HEK293 (cell line): ENCODE data around the gene DIS3L2.

ENCODE experiments used
- CTCF ChIA-PET: fragments of 350-600 bp; formaldehyde crosslinking; extraction: SDS; loops from one replicate; lab custom pipeline; 2021; ENCODE audit warnings: antibody characterized with exemption; lab: Yijun Ruan, JAX
- POLR2A ChIA-PET: fragments of 300-600 bp; formaldehyde crosslinking; extraction: SDS; loops from one replicate; lab custom pipeline; 2020; ENCODE audit warnings: antibody characterized with exemption, inconsistent platforms; lab: Yijun Ruan, JAX
- H3K27ac ChIP-seq: fragments of 200-500 bp; sonication (Bioruptor generic); 2 replicates; pipeline ENCODE4 v1.5.1; 2014; ENCODE audit warnings: low read depth, low read length, control low read depth, inconsistent platforms; ENCODE audit errors: extremely low read depth
- H3K36me3 ChIP-seq, 2 experiments: fragments of 200-500 bp in 1 of 2; sonication (Bioruptor generic) in 1 of 2; 1 replicate in 1 of 2; 2 replicates in 1 of 2; pipeline ENCODE4 v1.5.1; 2014 to 2017; ENCODE audit warnings: inconsistent platforms in 2 of 2, low read length in 2 of 2; ENCODE audit not compliant: control insufficient read depth in 2 of 2, insufficient read depth in 1 of 2
- H3K4me1 ChIP-seq: fragments of 200-500 bp; sonication (Bioruptor generic); 2 replicates; pipeline ENCODE4 v1.5.1; 2014; ENCODE audit warnings: mild to moderate bottlenecking, low read length, inconsistent platforms; ENCODE audit not compliant: control insufficient read depth, insufficient read depth
- H3K4me3 ChIP-seq: 2 replicates; pipeline ENCODE4 v1.5.1; 2011; ENCODE audit warnings: low read depth, mild to moderate bottlenecking, control low read depth, low read length, moderate library complexity
- H3K9me3 ChIP-seq: fragments of 200-500 bp; sonication (Bioruptor generic); 2 replicates; pipeline ENCODE4 v1.5.1; 2014; ENCODE audit warnings: low read depth, low read length, inconsistent platforms; ENCODE audit not compliant: control insufficient read depth, insufficient read depth
- BCL11A ChIP-seq: fragments of 450-650 bp; formaldehyde crosslinking; IDR thresholded peaks from 2 replicates; pipeline ENCODE4 v1.5.1; 2016; ENCODE audit warnings: low read depth, missing biosample characterization, missing genetic modification characterization
- BCL6B ChIP-seq: fragments of 450-650 bp; formaldehyde crosslinking; IDR thresholded peaks from 2 replicates; pipeline ENCODE4 v1.5.1; 2017; ENCODE audit warnings: missing biosample characterization, missing genetic modification characterization
- GFI1B ChIP-seq: fragments of 450-650 bp; formaldehyde crosslinking; IDR thresholded peaks from 2 replicates; pipeline ENCODE4 v1.5.1; 2016; ENCODE audit warnings: missing biosample characterization, missing genetic modification characterization
- GLIS2 ChIP-seq: fragments of 450-650 bp; formaldehyde crosslinking; IDR thresholded peaks from 2 replicates; pipeline ENCODE4 v1.5.1; 2016; ENCODE audit warnings: missing biosample characterization, missing genetic modification characterization
- HOXD13 ChIP-seq: sonication (generic); formaldehyde crosslinking; IDR thresholded peaks from 2 replicates; pipeline ENCODE4 v1.8.0; 2022; ENCODE audit warnings: missing genetic modification reagents, borderline replicate concordance
- KLF7 ChIP-seq: fragments of 450-650 bp; formaldehyde crosslinking; IDR thresholded peaks from 2 replicates; pipeline ENCODE4 v1.5.1; 2016; ENCODE audit warnings: missing biosample characterization, missing genetic modification characterization, borderline replicate concordance
- MEIS1 ChIP-seq: sonication (generic); formaldehyde crosslinking; IDR thresholded peaks from 2 replicates; pipeline ENCODE4 v1.8.1; 2022; ENCODE audit warnings: missing genetic modification reagents, mild to moderate bottlenecking, borderline replicate concordance
- OVOL3 ChIP-seq: fragments of 450-650 bp; formaldehyde crosslinking; IDR thresholded peaks from 2 replicates; pipeline ENCODE4 v1.5.1; 2016; ENCODE audit warnings: missing biosample characterization, missing genetic modification characterization
- SETDB1 ChIP-seq: IDR thresholded peaks from one replicate; pipeline ENCODE4 v1.6.1; 2017; ENCODE audit warnings: mild to moderate bottlenecking, low read length, moderate library complexity, mixed read lengths; ENCODE audit not compliant: insufficient read length
- SP3 ChIP-seq: fragments of 450-650 bp; formaldehyde crosslinking; IDR thresholded peaks from 2 replicates; pipeline ENCODE4 v1.5.1; 2016; ENCODE audit warnings: missing biosample characterization, missing genetic modification characterization
- SP7 ChIP-seq: fragments of 450-650 bp; formaldehyde crosslinking; IDR thresholded peaks from 2 replicates; pipeline ENCODE4 v1.5.1; 2016; ENCODE audit warnings: missing biosample characterization, missing genetic modification characterization
- ZBTB1 ChIP-seq: fragments of 450-650 bp; formaldehyde crosslinking; IDR thresholded peaks from 2 replicates; pipeline ENCODE4 v1.5.1; 2016; ENCODE audit warnings: missing biosample characterization, missing genetic modification characterization
- ZFHX2 ChIP-seq: fragments of 450-650 bp; formaldehyde crosslinking; conservative IDR thresholded peaks from 2 replicates; pipeline ENCODE4 v1.5.1; 2016; ENCODE audit warnings: missing biosample characterization, missing genetic modification characterization
- ZFP37 ChIP-seq: fragments of 450-650 bp; formaldehyde crosslinking; IDR thresholded peaks from 2 replicates; pipeline ENCODE4 v1.5.1; 2016; ENCODE audit warnings: missing biosample characterization, missing genetic modification characterization
- ZNF112 ChIP-seq: fragments of 450-650 bp; formaldehyde crosslinking; IDR thresholded peaks from 2 replicates; pipeline ENCODE4 v1.5.0; 2017; ENCODE audit warnings: missing biosample characterization, missing genetic modification characterization
- ZNF138 ChIP-seq: fragments of 450-650 bp; formaldehyde crosslinking; IDR thresholded peaks from 2 replicates; pipeline ENCODE4 v1.5.1; 2016; ENCODE audit warnings: missing biosample characterization, missing genetic modification characterization, borderline replicate concordance
- ZNF140 ChIP-seq: fragments of 450-650 bp; formaldehyde crosslinking; IDR thresholded peaks from 2 replicates; pipeline ENCODE4 v1.5.1; 2016; ENCODE audit warnings: missing biosample characterization, missing genetic modification characterization
- ZNF16 ChIP-seq: fragments of 450-650 bp; formaldehyde crosslinking; IDR thresholded peaks from 2 replicates; pipeline ENCODE4 v1.5.1; 2016; ENCODE audit warnings: low read depth, missing biosample characterization, missing genetic modification characterization
- ZNF174 ChIP-seq: fragments of 450-650 bp; formaldehyde crosslinking; IDR thresholded peaks from 2 replicates; pipeline ENCODE4 v1.5.0; 2017; ENCODE audit warnings: missing biosample characterization, mild to moderate bottlenecking, missing genetic modification characterization
- ZNF211 ChIP-seq: fragments of 450-650 bp; formaldehyde crosslinking; IDR thresholded peaks from 2 replicates; pipeline ENCODE4 v1.5.1; 2016; ENCODE audit warnings: low read depth, missing biosample characterization, missing genetic modification characterization
- ZNF335 ChIP-seq: fragments of 450-650 bp; formaldehyde crosslinking; conservative IDR thresholded peaks from 2 replicates; pipeline ENCODE4 v1.5.1; 2016; ENCODE audit warnings: missing biosample characterization, missing genetic modification characterization
- ZNF354C ChIP-seq: fragments of 450-650 bp; formaldehyde crosslinking; IDR thresholded peaks from 2 replicates; pipeline ENCODE4 v1.5.1; 2016; ENCODE audit warnings: missing biosample characterization, missing genetic modification characterization, low read depth, borderline replicate concordance
- ZNF362 ChIP-seq: fragments of 450-650 bp; formaldehyde crosslinking; IDR thresholded peaks from 2 replicates; pipeline ENCODE4 v1.5.1; 2016; ENCODE audit warnings: missing biosample characterization, missing genetic modification characterization
- ZNF37A ChIP-seq: fragments of 450-650 bp; IDR thresholded peaks from 2 replicates; pipeline ENCODE4 v1.5.1; 2018; ENCODE audit warnings: missing biosample characterization, missing genetic modification characterization
- ZNF416 ChIP-seq: fragments of 450-650 bp; formaldehyde crosslinking; IDR thresholded peaks from 2 replicates; pipeline ENCODE4 v1.5.1; 2016; ENCODE audit warnings: missing biosample characterization, missing genetic modification characterization
- ZNF48 ChIP-seq: fragments of 450-650 bp; formaldehyde crosslinking; IDR thresholded peaks from 2 replicates; pipeline ENCODE4 v1.5.1; 2016; ENCODE audit warnings: missing biosample characterization, missing genetic modification characterization
- ZNF544 ChIP-seq: fragments of 450-650 bp; formaldehyde crosslinking; IDR thresholded peaks from 2 replicates; pipeline ENCODE4 v1.5.0; 2017; ENCODE audit warnings: missing biosample characterization, missing genetic modification characterization
- ZNF548 ChIP-seq: fragments of 450-650 bp; formaldehyde crosslinking; IDR thresholded peaks from 2 replicates; pipeline ENCODE4 v1.5.1; 2016; ENCODE audit warnings: missing biosample characterization, missing genetic modification characterization
- ZNF555 ChIP-seq: fragments of 450-650 bp; formaldehyde crosslinking; conservative IDR thresholded peaks from 2 replicates; pipeline ENCODE4 v1.5.1; 2017; ENCODE audit warnings: missing biosample characterization, mild to moderate bottlenecking, missing genetic modification characterization, inconsistent platforms
- ZNF561 ChIP-seq: fragments of 450-650 bp; IDR thresholded peaks from 2 replicates; pipeline ENCODE4 v1.5.1; 2018; ENCODE audit warnings: missing biosample characterization, missing genetic modification characterization, borderline replicate concordance
- ZNF580 ChIP-seq: fragments of 450-650 bp; formaldehyde crosslinking; IDR thresholded peaks from 2 replicates; pipeline ENCODE4 v1.5.1; 2016; ENCODE audit warnings: missing biosample characterization, missing genetic modification characterization
- ZNF626 ChIP-seq: fragments of 450-650 bp; sonication (Bioruptor Pico); formaldehyde crosslinking; IDR thresholded peaks from 2 replicates; pipeline ENCODE4 v1.5.1; 2018; ENCODE audit warnings: missing biosample characterization, missing genetic modification characterization, inconsistent platforms
- ZNF658 ChIP-seq: fragments of 450-650 bp; formaldehyde crosslinking; IDR thresholded peaks from 2 replicates; pipeline ENCODE4; 2016; ENCODE audit warnings: missing biosample characterization, missing genetic modification characterization
- ZNF76 ChIP-seq: fragments of 450-650 bp; formaldehyde crosslinking; IDR thresholded peaks from 2 replicates; pipeline ENCODE4; 2016; ENCODE audit warnings: low read depth, missing biosample characterization, missing genetic modification characterization, borderline replicate concordance
- ZNF792 ChIP-seq: fragments of 450-650 bp; formaldehyde crosslinking; IDR thresholded peaks from 2 replicates; pipeline ENCODE4 v1.5.1; 2016; ENCODE audit warnings: missing biosample characterization, missing genetic modification characterization
- ZSCAN5A ChIP-seq: fragments of 450-650 bp; formaldehyde crosslinking; IDR thresholded peaks from 2 replicates; pipeline ENCODE4 v1.5.1; 2016; ENCODE audit warnings: missing biosample characterization, missing genetic modification characterization

Gene DIS3L2

GRCh38 chr2:232043966-232044365, 82.5 kb downstream of the DIS3L2 start:
- Histone ChIP-seq H3K9me3 (no peaks in the 10 kb centered on the region), H3K4me3 (no peak overlapping the region), H3K4me1 (no peaks in the 10 kb centered on the region), H3K27ac (no peak overlapping the region), H3K36me3 (no peaks in the 10 kb centered on the region)
- CTCF ChIA-PET = no interaction called here
- POLR2A ChIA-PET = interaction anchor here (0.6 to 1.1 kb wide), 2 partner anchors 24 to 83 kb away, joined by 3 read pairs; partner anchors contain the start of gene DIS3L2
- TF ChIP-seq SP3 (tag by site-specific recombination) (no peak), ZFP37 (tag by site-specific recombination) (no peak), KLF7 (tag by site-specific recombination) (no peak), ZNF548 (tag by site-specific recombination) (no peak), ZNF416 (tag by site-specific recombination) (no peak), ZNF37A (tag by site-specific recombination) (no peak), ZNF174 (tag by site-specific recombination) (no peak), ZNF112 (tag by site-specific recombination) (no peak), ZNF626 (no peak), ZNF16 (tag by site-specific recombination) (no peak), ZNF580 (tag by site-specific recombination) (no peak), GLIS2 (tag by site-specific recombination) (no peak), ZNF354C (tag by site-specific recombination) (no peak), ZNF335 (tag by site-specific recombination) (no peak), ZNF555 (no peak), ZNF544 (no peak), SETDB1 (no peak), ZNF658 (tag by site-specific recombination) (no peak), ZNF792 (tag by site-specific recombination) (no peak), OVOL3 (tag by site-specific recombination) (no peak)

- CTCF ChIA-PET = no interaction called here
Measured at GRCh38 chr2:232049350-232049749, 87.8 kb downstream of the DIS3L2 start.

More at GRCh38 chr2:232049350-232049749, 87.8 kb downstream of the DIS3L2 start:
- Histone ChIP-seq H3K27ac (no peak overlapping the region), H3K4me3 (no peak overlapping the region), H3K36me3 (no peaks in the 10 kb centered on the region), H3K4me1 (no peaks in the 10 kb centered on the region), H3K9me3 (no peaks in the 10 kb centered on the region)
- TF ChIP-seq HOXD13 (CRISPR knock-in tag) (no peak), ZNF561 (no peak), ZNF362 (tag by site-specific recombination) (no peak), ZNF548 (tag by site-specific recombination) (no peak), ZSCAN5A (tag by site-specific recombination) (no peak), ZBTB1 (tag by site-specific recombination) (no peak), SP7 (tag by site-specific recombination) (no peak), GFI1B (no peak), BCL11A (tag by site-specific recombination) (no peak), ZFHX2 (tag by site-specific recombination) (no peak), ZNF138 (tag by site-specific recombination) (no peak), ZNF140 (tag by site-specific recombination) (no peak), BCL6B (tag by site-specific recombination) (no peak), MEIS1 (CRISPR knock-in tag) (no peak), ZNF211 (tag by site-specific recombination) (no peak), ZNF76 (tag by site-specific recombination) (no peak), ZNF48 (tag by site-specific recombination) (no peak)
- POLR2A ChIA-PET = no interaction called here
